Muscle of leg (tissue), 16 donors: ENCODE results near the gene AGTPBP1. TPM values are rescaled to one million over a fixed set of nuclear protein-coding genes. Genes with fewer than 3 reads are reported as not detected.
"Not testable (repeated sequence)": the region's sequence is repeated elsewhere in the genome, so short reads cannot be mapped to it uniquely, and the experiment has no call there.

ENCODE experiments used
- DNase-seq: peaks from one replicate; pipeline ENCODE4 v3.0.0; 2013
- H3K27ac ChIP-seq: one replicate; pipeline ENCODE4 v1.5.1; 2013; ENCODE audit warnings: mild to moderate bottlenecking, low read length, control low read depth
- H3K27me3 ChIP-seq: one replicate; pipeline ENCODE4 v1.6.1; 2013; ENCODE audit warnings: low read length; ENCODE audit not compliant: control insufficient read depth, insufficient read depth
- H3K36me3 ChIP-seq: one replicate; pipeline ENCODE4 v1.6.1; 2013; ENCODE audit warnings: low read length; ENCODE audit not compliant: control insufficient read depth, insufficient read depth
- H3K4me1 ChIP-seq: one replicate; pipeline ENCODE4 v1.6.1; 2013; ENCODE audit warnings: low read length; ENCODE audit not compliant: control insufficient read depth, insufficient read depth
- H3K4me3 ChIP-seq: one replicate; pipeline ENCODE4 v1.5.1; 2013; ENCODE audit warnings: low read length, control low read depth
- H3K9me3 ChIP-seq: replicated peaks from 2 replicates; pipeline ENCODE4 v1.6.1; 2013; ENCODE audit warnings: low read depth, low read length; ENCODE audit not compliant: control insufficient read depth
- WGBS: methylation state at CpG from one replicate; pipeline ENCODE4 v1.1.5; 2013; ENCODE audit warnings: missing lambda C conversion rate; ENCODE audit not compliant: insufficient coverage; 5-methylcytosine and 5-hydroxymethylcytosine counted together
- long read RNA-seq, 11 donors: transcript quantifications; one replicate each; lab custom pipeline, GENCODE V29; 2026
- polyA plus RNA-seq, 8 donors: library from polyadenylated mRNA; unstranded; fragments of 120-200 nt; gene quantifications; one replicate each; pipeline versions ENCODE4 v1.2.1 to v1.2.3, GENCODE V29; 2013; ENCODE audit warnings: inconsistent platforms in 1 of 8, low replicate concordance in 1 of 8; ENCODE audit not compliant: insufficient read length in 8 of 8, insufficient read depth in 1 of 8
- total RNA-seq: library from RNA; stranded (reverse); fragments of 120-200 nt; gene quantifications from one replicate; pipeline ENCODE4 v1.2.4, GENCODE V29; 2013

Gene AGTPBP1
- total RNA-seq (21.2 TPM), polyA plus RNA-seq (10 to 100 TPM in 7 of 8 donors, 1 to 10 TPM in 1; 9.6 to 14.8 (median 12.0) TPM)
- long read RNA-seq, donor 1 = 0 reads
- long read RNA-seq, donor 2 = 0 reads
- long read RNA-seq, donor 3 = 0 reads
- long read RNA-seq, donor 4 = 0 reads
- long read RNA-seq, donor 5, full-length matches to known transcripts = 1 of 1 reads
- long read RNA-seq, donor 5, partial matches to known transcripts = 0 of 1 reads
- long read RNA-seq, donor 5, other reads (novel, unspliced or antisense) = 0 of 1 reads
- long read RNA-seq, donor 6 = 0 reads
- long read RNA-seq, donor 7 = 0 reads
- long read RNA-seq, donor 8 = 0 reads
- long read RNA-seq, donor 9, full-length matches to known transcripts = 1 of 6 reads
- long read RNA-seq, donor 9, partial matches to known transcripts = 5 of 6 reads
- long read RNA-seq, donor 9, other reads (novel, unspliced or antisense) = 0 of 6 reads
- long read RNA-seq, donor 10, full-length matches to known transcripts = 1 of 8 reads
- long read RNA-seq, donor 10, partial matches to known transcripts = 7 of 8 reads
- long read RNA-seq, donor 10, other reads (novel, unspliced or antisense) = 0 of 8 reads
- long read RNA-seq, donor 11 = 0 reads

DNA sequence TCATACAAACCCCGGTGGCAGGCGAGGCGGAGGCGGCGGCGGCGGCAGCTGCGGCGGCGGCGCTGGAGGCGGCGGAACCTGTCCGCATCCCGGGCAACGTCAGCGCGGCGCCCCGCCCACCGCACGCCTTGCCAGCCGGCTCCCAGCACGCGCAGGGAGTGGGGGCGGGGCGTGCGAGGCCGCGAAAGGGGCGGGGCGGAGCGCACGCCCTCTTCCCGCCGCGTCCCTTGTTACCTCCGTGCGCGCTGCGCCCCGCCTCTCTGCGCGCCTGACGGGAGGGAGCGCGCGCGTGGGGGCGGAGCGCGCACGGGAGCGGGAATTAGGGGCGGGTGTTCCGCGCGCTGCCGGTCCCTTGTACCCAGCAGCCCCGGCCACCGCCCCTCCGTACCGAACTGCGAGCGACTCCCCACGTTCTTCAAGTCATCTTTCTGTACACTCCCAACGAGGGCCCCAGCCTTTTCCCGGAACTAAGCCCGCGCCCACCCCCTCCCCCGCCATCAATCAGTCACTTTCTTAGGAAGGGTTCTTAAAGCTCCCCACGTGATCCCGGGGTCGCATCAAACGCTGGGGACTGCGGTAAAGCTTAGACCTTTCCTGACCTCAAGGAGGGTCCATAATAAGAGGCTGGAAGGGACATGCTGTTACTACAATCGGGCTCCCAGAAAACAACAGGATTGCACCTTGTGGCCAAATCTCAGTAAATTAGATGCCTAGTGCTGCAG is at the start of gene AGTPBP1:
AGTPBP1 (minus strand) TSS at position 80 of the 722 bp plus-strand sequence. CDS start 29,421 bp downstream, outside the sequence.
- Histone ChIP-seq H3K9me3 (no peaks in the 10 kb centered on the region), H3K4me1 (no peaks in the 10 kb centered on the region), H3K27me3 (peaks cover 3% of the 10 kb centered on the region), H3K4me3 (peak within 1 kb of the TSS; percentile 86), H3K27ac (peak within 1 kb of the TSS; percentile 92), H3K36me3 (no peaks in the 10 kb centered on the region)
- WGBS = under 1% methylated on average over 63 of the region's 77 CpGs
- DNase-seq = peak; percentile 97

DNA sequence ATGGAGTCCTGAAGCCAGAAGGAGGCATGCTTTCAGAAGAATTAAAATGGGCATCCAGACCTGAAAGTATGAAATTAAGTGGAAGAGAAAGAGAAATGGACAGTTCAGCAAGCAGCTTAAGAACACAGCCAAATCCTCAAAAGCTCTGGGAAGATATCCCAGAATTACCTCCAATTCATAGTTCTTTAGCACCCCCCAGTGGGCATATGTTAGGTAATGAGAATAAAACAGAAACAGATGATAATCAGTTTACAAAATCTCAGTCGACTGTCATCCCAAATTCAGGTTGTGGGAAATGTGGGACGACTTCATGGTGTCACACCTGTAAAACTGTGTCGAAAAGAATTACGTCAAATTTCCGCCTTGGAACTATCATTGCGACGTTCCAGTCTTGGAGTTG is 44.4 kb upstream of the AGTPBP1 start:
- H3K4me3 ChIP-seq, H3K4me1 ChIP-seq, DNase-seq, H3K27me3 ChIP-seq, H3K27ac ChIP-seq, H3K36me3 ChIP-seq, H3K9me3 ChIP-seq: not testable (repeated sequence)
- WGBS = no CpG with 5 or more reads among the region's 7 CpGs

GRCh38 chr9:85773844-85774243 is 32.1 kb upstream of the AGTPBP1 start:
- not testable (repeated sequence) for H3K9me3 ChIP-seq, H3K4me1 ChIP-seq, H3K4me3 ChIP-seq, DNase-seq, H3K27me3 ChIP-seq, H3K36me3 ChIP-seq, H3K27ac ChIP-seq
- WGBS = 80% methylated on average over 2 of the region's 7 CpGs

- not testable (repeated sequence) for H3K27me3 ChIP-seq, H3K4me3 ChIP-seq, DNase-seq, H3K27ac ChIP-seq, H3K36me3 ChIP-seq, H3K4me1 ChIP-seq, H3K9me3 ChIP-seq
- WGBS = no CpG with 5 or more reads among the region's 3 CpGs
These were observed 20.0 kb upstream of the AGTPBP1 start for GRCh38 chr9:85761802-85762201.

GRCh38 chr9:85757716-85758115 is 16.0 kb upstream of the AGTPBP1 start:
- not testable (repeated sequence) for H3K9me3 ChIP-seq, H3K27ac ChIP-seq, H3K4me1 ChIP-seq, H3K36me3 ChIP-seq, H3K4me3 ChIP-seq, DNase-seq, H3K27me3 ChIP-seq
- WGBS = no CpG with 5 or more reads among the region's 2 CpGs

GRCh38 chr9:85756216-85756615 is 14.5 kb upstream of the AGTPBP1 start:
- not testable (repeated sequence) for H3K4me1 ChIP-seq, DNase-seq, H3K27ac ChIP-seq, H3K36me3 ChIP-seq, H3K9me3 ChIP-seq, H3K4me3 ChIP-seq, H3K27me3 ChIP-seq
- WGBS = no CpG with 5 or more reads among the region's 1 CpG

GRCh38 chr9:85746309-85746708 is 4.6 kb upstream of the AGTPBP1 start:
- WGBS = no CpG with 5 or more reads among the region's 2 CpGs
- H3K4me3 ChIP-seq = no peak overlapping the region
- no peak for DNase-seq

GRCh38 chr9:85745203-85745602 is 3.4 kb upstream of the AGTPBP1 start:
- DNase-seq = no peak
- Histone ChIP-seq H3K27me3 (peaks cover 3% of the 10 kb centered on the region), H3K4me3 (no peak overlapping the region), H3K27ac (no peak overlapping the region), H3K9me3 (no peaks in the 10 kb centered on the region), H3K4me1 (no peaks in the 10 kb centered on the region), H3K36me3 (no peaks in the 10 kb centered on the region)
- 100% methylated on average over 1 of the region's 2 CpGs for WGBS

More at GRCh38 chr9:85746309-85746708, 4.6 kb upstream of the AGTPBP1 start:
- Histone ChIP-seq H3K9me3 (no peaks in the 10 kb centered on the region), H3K4me1 (no peaks in the 10 kb centered on the region), H3K27me3 (peaks cover 3% of the 10 kb centered on the region), H3K36me3 (no peaks in the 10 kb centered on the region), H3K27ac (no peak overlapping the region)

- Histone ChIP-seq H3K4me1 (no peaks in the 10 kb centered on the region), H3K27me3 (peaks cover 3% of the 10 kb centered on the region), H3K27ac (no peak overlapping the region), H3K9me3 (no peaks in the 10 kb centered on the region), H3K36me3 (no peaks in the 10 kb centered on the region), H3K4me3 (no peak overlapping the region)
- DNase-seq = no peak
- WGBS = 87% methylated on average over 5 of the region's 7 CpGs
These were observed 2.7 kb upstream of the AGTPBP1 start for GRCh38 chr9:85744480-85744879.
